ENCODE results near the gene MLANA. TPM values are rescaled to one million over a fixed set of nuclear protein-coding genes. Genes with fewer than 3 reads are reported as not detected.

Gene MLANA
- total RNA-seq, 6 donors from 2014 or later: not detected

GRCh38 chr9:5851445-5851844, 39.2 kb upstream of the MLANA start:
- H3K27ac ChIP-seq: no peak overlapping the region
- no peaks in the 10 kb centered on the region for H3K27me3 ChIP-seq
- no peaks in the 10 kb centered on the region for H3K36me3 ChIP-seq
- H3K9me3 ChIP-seq: no peaks in the 10 kb centered on the region
- WGBS, 2 donors: 44 to 78% methylated on average over 2 of the region's 2 CpGs
- DNase-seq: peak in 1 of 2 donors; percentile 58
- ATAC-seq (ENCODE audit: low FRiP score in 2 of 2): peak; percentile 52 to 61
- no peaks in the 10 kb centered on the region for H3K4me1 ChIP-seq
- H3K4me3 ChIP-seq: no peak overlapping the region
- no peak for TF ChIP-seq CTCF (IDR thresholded peaks at IDR 0.05)
- no peak for TF ChIP-seq EP300 (IDR thresholded peaks at IDR 0.05)
- TF ChIP-seq POLR2A (IDR thresholded peaks at IDR 0.05): no peak
- no peak for TF ChIP-seq POLR2AphosphoS5 (IDR thresholded peaks at IDR 0.05)

GRCh38 chr9:5852987-5853386, 37.7 kb upstream of the MLANA start:
- no peak for ATAC-seq (ENCODE audit: low FRiP score in 2 of 2)

GRCh38 chr9:5853617-5854016, 37.1 kb upstream of the MLANA start:
- no peak for TF ChIP-seq POLR2AphosphoS5 (IDR thresholded peaks at IDR 0.05)
- Histone ChIP-seq H3K27ac (no peak overlapping the region), H3K9me3 (no peaks in the 10 kb centered on the region), H3K4me1 (no peaks in the 10 kb centered on the region), H3K27me3 (no peaks in the 10 kb centered on the region), H3K36me3 (no peaks in the 10 kb centered on the region), H3K4me3 (no peak overlapping the region)
- ATAC-seq (ENCODE audit: low FRiP score in 2 of 2) (no peak), DNase-seq (no peak)
- 59 to 60% methylated on average over 3 of the region's 3 CpGs for WGBS, 2 donors

More at GRCh38 chr9:5852987-5853386, 37.7 kb upstream of the MLANA start:
- WGBS, 2 donors: 71 to 76% methylated on average over 1 of the region's 1 CpG
- no peaks in the 10 kb centered on the region for H3K36me3 ChIP-seq
- H3K27me3 ChIP-seq: no peaks in the 10 kb centered on the region
- H3K4me1 ChIP-seq: no peaks in the 10 kb centered on the region
- no peak overlapping the region for H3K27ac ChIP-seq
- no peaks in the 10 kb centered on the region for H3K9me3 ChIP-seq
- H3K4me3 ChIP-seq: no peak overlapping the region
- TF ChIP-seq CTCF (IDR thresholded peaks at IDR 0.05): no peak
- TF ChIP-seq POLR2AphosphoS5 (IDR thresholded peaks at IDR 0.05): no peak
- TF ChIP-seq POLR2A (IDR thresholded peaks at IDR 0.05): no peak
- no peak for TF ChIP-seq EP300 (IDR thresholded peaks at IDR 0.05)
- no peak for DNase-seq

- H3K27me3 ChIP-seq: no peaks in the 10 kb centered on the region
- H3K4me3 ChIP-seq: no peak overlapping the region
- no peak for ATAC-seq (ENCODE audit: low FRiP score in 2 of 2)
- no peak for DNase-seq
- TF ChIP-seq POLR2A (IDR thresholded peaks at IDR 0.05) (no peak), CTCF (IDR thresholded peaks at IDR 0.05) (no peak), POLR2AphosphoS5 (IDR thresholded peaks at IDR 0.05) (no peak)
- no peaks in the 10 kb centered on the region for H3K9me3 ChIP-seq
- no peaks in the 10 kb centered on the region for H3K36me3 ChIP-seq
- no peak overlapping the region for H3K27ac ChIP-seq
- H3K4me1 ChIP-seq: no peaks in the 10 kb centered on the region
- 90 to 92% methylated on average over 4 of the region's 4 CpGs for WGBS, 2 donors
These were observed 36.5 kb upstream of the MLANA start for GRCh38 chr9:5854063-5854790.

GRCh38 chr9:5857928-5858327, 32.8 kb upstream of the MLANA start:
- no peak overlapping the region for H3K4me3 ChIP-seq

More at GRCh38 chr9:5857928-5858327, 32.8 kb upstream of the MLANA start:
- Histone ChIP-seq H3K9me3 (no peaks in the 10 kb centered on the region), H3K27ac (no peak overlapping the region), H3K27me3 (no peaks in the 10 kb centered on the region), H3K36me3 (no peaks in the 10 kb centered on the region), H3K4me1 (no peaks in the 10 kb centered on the region)
- TF ChIP-seq CTCF (IDR thresholded peaks at IDR 0.05) (no peak), POLR2A (IDR thresholded peaks at IDR 0.05) (no peak), EP300 (IDR thresholded peaks at IDR 0.05) (no peak), POLR2AphosphoS5 (IDR thresholded peaks at IDR 0.05) (no peak)
- DNase-seq (no peak), ATAC-seq (ENCODE audit: low FRiP score in 2 of 2) (no peak)

Measured in upper lobe of left lung (tissue), 6 donors.